HCT116 (cell line): Measurements from ENCODE around the gene RNF126. TPM values are rescaled to one million over a fixed set of nuclear protein-coding genes. Genes with fewer than 3 reads are reported as not detected.

ENCODE experiments used
- ATAC-seq: fragments of 200-7000 bp; cut with Tn5 transposase; 2 replicates; pipeline ENCODE4 v1.9.1; 2020; ENCODE audit warnings: mild to moderate bottlenecking, moderate library complexity
- BruUV-seq: library from RNA; stranded (reverse); fragments of 400-500 nt; replicated peaks from 2 replicates; lab custom pipeline; 2021; lab: Mats Ljungman, UMichigan
- CTCF ChIA-PET: fragments of 300-600 bp; sonication (Branson Sonifier 250); formaldehyde crosslinking; loops from one replicate; lab custom pipeline; 2021; ENCODE audit warnings: antibody characterized with exemption; lab: Charles Lee
- POLR2A ChIA-PET: fragments of 300-600, 350-600 bp; sonication (Branson Sonifier 250); formaldehyde crosslinking; loops from one replicate; lab custom pipeline; 2021; ENCODE audit warnings: antibody characterized with exemption; lab: Charles Lee
- RAD21 ChIA-PET, 2 experiments: fragments of 300-600 bp; sonication (Branson Sonifier 250); formaldehyde crosslinking; loops; one replicate each; lab custom pipeline; 2023; ENCODE audit warnings: low total read pairs in 2 of 2; ENCODE audit not compliant: uncharacterized antibody in 2 of 2, unreplicated experiment in 2 of 2, low non-redundant PET in 1 of 2; lab: Charles Lee
- DNase-seq: peaks from one replicate; pipeline ENCODE4 v3.0.0-alpha.2; 2010; ENCODE audit warnings: low read depth, low spot score
- H2AFZ ChIP-seq: fragments of 200-600 bp; shearing (Covaris generic), sonication (generic); 2 replicates; pipeline ENCODE4 v1.6.1; 2017; ENCODE audit warnings: low read depth, mixed run types, mixed read lengths, antibody characterized with exemption, low read length; ENCODE audit not compliant: poor library complexity, severe bottlenecking
- H3K27ac ChIP-seq: 2 replicates; pipeline ENCODE4 v1.5.1; 2012; ENCODE audit warnings: low read depth, low read length
- H3K27me3 ChIP-seq: fragments of 200-600 bp; sonication (generic); 2 replicates; pipeline ENCODE4 v1.6.1; 2016; ENCODE audit warnings: mixed run types, low read length, mixed read lengths; ENCODE audit not compliant: insufficient read depth
- H3K36me3 ChIP-seq, 2 experiments: fragments of 200-500 bp in 1 of 2; fragments of 200-600 bp in 1 of 2; sonication (Bioruptor generic) in 1 of 2; sonication (generic) in 1 of 2; 2 replicates each; pipeline versions ENCODE4 v1.5.1 to v1.6.1; 2014 to 2016; ENCODE audit warnings: low read length in 2 of 2, inconsistent platforms in 1 of 2, mixed read lengths in 1 of 2, mixed run types in 1 of 2; ENCODE audit not compliant: insufficient read depth in 2 of 2, control insufficient read depth in 1 of 2
- H3K4me1 ChIP-seq, 2 experiments: fragments of 200-600 bp in 1 of 2; sonication (generic) in 1 of 2; 2 replicates each; pipeline versions ENCODE4 v1.5.1 to v1.6.1; 2012 to 2017; ENCODE audit warnings: low read length in 2 of 2, inconsistent platforms in 1 of 2, mild to moderate bottlenecking in 1 of 2, mixed read lengths in 1 of 2, mixed run types in 1 of 2, moderate library complexity in 1 of 2; ENCODE audit not compliant: insufficient read depth in 2 of 2, control insufficient read depth in 1 of 2
- H3K4me2 ChIP-seq: fragments of 200-600 bp; sonication (generic); 2 replicates; pipeline ENCODE4 v1.6.1; 2017; ENCODE audit warnings: mixed run types, low read length, mixed read lengths
- H3K4me3 ChIP-seq, 2 experiments: fragments of 200-600 bp in 1 of 2; sonication (generic) in 1 of 2; replicated peaks in 1 of 2; 2 replicates each; pipeline ENCODE4 v1.5.1; 2011 to 2016; ENCODE audit warnings: low read length in 2 of 2, control low read depth in 1 of 2, low read depth in 1 of 2, mild to moderate bottlenecking in 1 of 2, mixed read lengths in 1 of 2, mixed run types in 1 of 2
- H3K79me2 ChIP-seq: fragments of 200-600 bp; sonication (generic); 2 replicates; pipeline ENCODE4 v1.6.1; 2017; ENCODE audit warnings: mild to moderate bottlenecking, mixed run types, low read length, moderate library complexity, mixed read lengths; ENCODE audit not compliant: insufficient read depth
- H3K9ac ChIP-seq: fragments of 200-600 bp; sonication (generic); 2 replicates; pipeline ENCODE4 v1.6.1; 2016; ENCODE audit warnings: low read length, mixed read lengths
- H3K9me2 ChIP-seq: fragments of 200-600 bp; sonication (generic), shearing (Covaris generic); 2 replicates; pipeline ENCODE4 v1.6.1; 2017; ENCODE audit warnings: mixed run types, mild to moderate bottlenecking, moderate library complexity; ENCODE audit not compliant: insufficient read depth
- H3K9me3 ChIP-seq, 2 experiments: fragments of 200-500 bp in 1 of 2; fragments of 200-600 bp in 1 of 2; sonication (Bioruptor generic) in 1 of 2; sonication (generic) in 1 of 2; 2 replicates each; pipeline ENCODE4 v1.6.1; 2014 to 2017; ENCODE audit warnings: low read length in 2 of 2, mixed read lengths in 2 of 2, inconsistent platforms in 1 of 2, low read depth in 1 of 2, mild to moderate bottlenecking in 1 of 2, mixed run types in 1 of 2, moderate library complexity in 1 of 2; ENCODE audit not compliant: control insufficient read depth in 1 of 2, insufficient read depth in 1 of 2
- H4K20me1 ChIP-seq: fragments of 200-600 bp; sonication (generic), shearing (Covaris generic); 2 replicates; pipeline ENCODE4 v1.6.1; 2017; ENCODE audit warnings: mixed run types, mild to moderate bottlenecking, moderate library complexity; ENCODE audit not compliant: insufficient read depth
- CBX3 ChIP-seq: IDR thresholded peaks from 2 replicates; pipeline ENCODE4 v1.6.1; 2012; ENCODE audit warnings: low read depth
- EGR1 ChIP-seq: IDR thresholded peaks from 2 replicates; pipeline ENCODE4 v1.6.1; 2012; ENCODE audit warnings: low read depth
- EZH2 ChIP-seq: fragments of 200-600 bp; sonication (generic); IDR thresholded peaks from 2 replicates; pipeline ENCODE4 v1.6.1; 2017; ENCODE audit warnings: antibody characterized with exemption, mixed run types
- FOSL1 ChIP-seq: IDR thresholded peaks from 2 replicates; pipeline ENCODE4 v1.6.1; 2012; ENCODE audit warnings: low read depth
- JUND ChIP-seq: IDR thresholded peaks from 2 replicates; pipeline ENCODE4 v1.6.1; 2012
- POLR2A ChIP-seq: IDR thresholded peaks from 2 replicates; pipeline ENCODE4 v1.7.0; 2011; ENCODE audit warnings: borderline replicate concordance; ENCODE audit not compliant: insufficient read depth, insufficient read length; ENCODE audit errors: extremely low read depth
- POLR2AphosphoS5 ChIP-seq: IDR thresholded peaks from 2 replicates; pipeline ENCODE4 v1.6.1; 2011; ENCODE audit warnings: mild to moderate bottlenecking, low read depth, low read length, moderate library complexity
- RAD21 ChIP-seq: IDR thresholded peaks from 2 replicates; pipeline ENCODE4 v1.6.1; 2012; ENCODE audit warnings: low read depth, mild to moderate bottlenecking
- REST ChIP-seq: IDR thresholded peaks from 2 replicates; pipeline ENCODE4 v1.6.1; 2012; ENCODE audit warnings: low read depth
- SP1 ChIP-seq: IDR thresholded peaks from 2 replicates; pipeline ENCODE4 v1.6.1; 2012; ENCODE audit warnings: low read depth
- YY1 ChIP-seq: IDR thresholded peaks from 2 replicates; pipeline ENCODE4 v1.6.1; 2011; ENCODE audit warnings: low read length, low read depth, moderate library complexity, mild to moderate bottlenecking; ENCODE audit not compliant: insufficient replicate concordance; ENCODE audit errors: extremely low read depth
- ZNF274 ChIP-seq: fragments of 200-500 bp; sonication (Bioruptor generic); IDR thresholded peaks from 2 replicates; pipeline ENCODE4 v1.6.1; 2014; ENCODE audit warnings: mild to moderate bottlenecking, low read depth, low read length, inconsistent platforms
- intact Hi-C: fragments of 100-400 bp; cut with micrococcal nuclease; formaldehyde crosslinking; loops from 2 replicates; pipeline ENCODE4 v1.10.0; 2022
- total RNA-seq: library from RNA; stranded (reverse); gene quantifications from one replicate; pipeline ENCODE4 v1.2.1, GENCODE V29; 2021; ENCODE audit not compliant: unreplicated experiment

Gene RNF126
- total RNA-seq, 1 experiment from 2014 or later: 93.8 TPM

- Histone ChIP-seq H3K9me2 (no peaks in the 10 kb centered on the region), H3K9me3 (no peaks in the 10 kb centered on the region), H3K4me2 (no peak overlapping the region), H3K36me3 (peaks cover 3 to 21% of the 10 kb centered on the region in 2 experiments; a peak in 3 of 4 replicates), H3K79me2 (peaks cover 88% of the 10 kb centered on the region), H4K20me1 (peaks cover 5% of the 10 kb centered on the region; the same call in 1 of the 2 replicates), H3K9ac (no peak overlapping the region), H3K27ac (no peak overlapping the region; the same call in 1 of the 2 replicates), H3K4me3 (no peak overlapping the region), H3K4me1 (peaks cover 12 to 23% of the 10 kb centered on the region in 2 experiments), H3K27me3 (no peaks in the 10 kb centered on the region), H2AFZ (no peak overlapping the region)
- intact Hi-C loops: no loop called here
- POLR2A ChIA-PET: interaction anchor here (1.5 kb wide), 1 partner anchor 22 kb away, joined by 3 read pairs; no protein-coding TSS in a partner anchor
- TF ChIP-seq JUND (no peak), REST (no peak), ZNF274 (no peak), POLR2AphosphoS5 (no peak), FOSL1 (no peak), EZH2 (no peak), POLR2A (no peak), EGR1 (no peak), RAD21 (no peak), CBX3 (no peak), YY1 (no peak), SP1 (no peak)
- BruUV-seq: no TSS peak
- RAD21 ChIA-PET: no interaction called here
- CTCF ChIA-PET: no interaction called here
- DNase-seq: no peak
- ATAC-seq: no peak
These were observed 3.8 kb downstream of the RNF126 start for GRCh38 chr19:658916-659839.
